ENCODE data around the gene ST13.
A peak's percentile ranks its signal among the peaks of the same experiment; 100 is the strongest.
"Not testable (repeated sequence)": the region's sequence is repeated elsewhere in the genome, so short reads cannot be mapped to it uniquely, and the experiment has no call there.

The ST13 gene

GRCh38 chr22:40857309-40857855, 943 bp upstream of the ST13 start:
- Mint-ChIP-seq H3K4me1 (ENCODE audit: low read depth) (peaks cover 36% of the 10 kb centered on the region), H3K4me3 (peak overlapping the region; percentile 95), H3K9me3 (no peaks in the 10 kb centered on the region), H3K36me3 (ENCODE audit: low read depth) (peaks cover 3% of the 10 kb centered on the region), H3K27ac (peak overlapping the region; percentile 100), H3K27me3 (ENCODE audit: low read depth) (no peaks in the 10 kb centered on the region)

DNA sequence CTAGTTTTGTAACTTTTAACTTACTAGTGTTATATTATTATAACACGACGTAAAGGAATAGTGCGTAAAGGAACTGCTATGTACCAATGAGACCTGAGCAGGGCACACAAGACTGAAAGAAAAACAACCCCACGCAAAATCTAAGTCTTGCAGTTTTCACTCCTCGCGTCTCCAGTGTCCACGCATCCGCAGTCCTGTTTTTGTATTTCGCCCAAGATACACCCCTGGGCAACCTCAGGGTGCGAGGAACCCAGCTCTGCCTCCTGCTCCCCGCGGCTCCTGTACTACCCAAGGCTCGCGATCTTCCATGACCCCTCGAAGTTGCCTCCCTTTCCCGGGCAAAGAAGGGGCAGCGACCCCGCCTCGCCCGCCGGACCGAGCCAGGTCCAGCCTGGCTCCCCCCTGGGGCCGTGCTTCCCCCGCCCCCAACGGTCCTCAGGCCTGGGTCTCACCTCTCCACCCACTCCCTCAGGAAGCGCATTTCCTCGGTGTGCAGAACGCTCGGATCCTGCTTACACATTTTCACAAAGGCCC, 393 bp downstream of the ST13 start:
- peaks cover 44% of the 10 kb centered on the region for H3K4me1 Mint-ChIP-seq (ENCODE audit: low read depth)
- H3K27ac Mint-ChIP-seq, result peak overlapping the region; percentile 100

DNA sequence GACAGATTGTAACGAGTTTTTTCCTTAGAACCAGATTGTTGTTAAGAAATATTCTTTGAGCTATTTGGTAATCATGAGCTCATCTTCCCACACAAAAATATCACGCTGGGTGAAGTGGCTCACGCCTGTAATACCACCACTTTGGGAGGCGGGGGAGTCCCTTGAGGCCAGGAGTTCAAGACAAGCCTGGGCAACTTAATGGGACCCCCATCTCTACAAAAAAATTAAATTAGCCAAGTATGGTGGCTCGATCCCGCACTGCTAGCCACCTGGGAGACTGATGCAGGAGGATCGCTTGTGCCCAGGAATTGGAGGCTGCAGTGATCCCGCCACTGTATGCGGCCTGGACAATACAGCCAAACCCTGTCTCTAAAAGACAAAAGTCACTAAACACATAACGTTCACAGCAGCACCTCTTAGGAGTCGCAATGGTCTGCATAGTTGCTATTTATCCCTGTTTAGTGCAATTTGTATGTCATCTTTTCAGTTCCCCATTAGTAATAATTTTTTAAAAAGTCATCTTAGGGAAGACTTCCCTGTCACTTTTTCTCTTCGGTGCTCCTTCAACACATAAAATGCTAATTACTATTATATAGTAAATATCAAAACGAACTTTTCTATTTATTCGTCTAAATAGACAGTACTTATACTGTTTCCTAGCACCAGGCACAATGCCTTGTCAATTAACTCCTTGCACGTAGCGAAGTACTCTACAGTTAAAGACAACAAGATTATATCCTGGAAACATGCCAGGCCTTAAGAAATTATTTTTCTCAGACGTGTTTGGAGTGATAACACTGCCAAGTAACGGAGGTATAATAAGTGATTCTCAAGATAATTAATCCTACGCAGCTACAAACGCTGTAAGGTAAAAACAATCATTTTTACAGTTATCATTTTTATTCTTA, 1.1 kb downstream of the ST13 start:
- H3K27me3 Mint-ChIP-seq (ENCODE audit: low read depth), result no peaks in the 10 kb centered on the region
- H3K4me3 Mint-ChIP-seq, result peak overlapping the region; percentile 95
- H3K27ac Mint-ChIP-seq, result peak overlapping the region; percentile 100
- H3K36me3 Mint-ChIP-seq (ENCODE audit: low read depth), result peaks cover 6% of the 10 kb centered on the region
- peaks cover 44% of the 10 kb centered on the region for H3K4me1 Mint-ChIP-seq (ENCODE audit: low read depth)
- no peaks in the 10 kb centered on the region for H3K9me3 Mint-ChIP-seq

More for the DNA sequence above, 393 bp downstream of the ST13 start:
- Mint-ChIP-seq H3K4me3 (peak overlapping the region; percentile 95), H3K9me3 (no peaks in the 10 kb centered on the region), H3K36me3 (ENCODE audit: low read depth) (peaks cover 6% of the 10 kb centered on the region), H3K27me3 (ENCODE audit: low read depth) (no peaks in the 10 kb centered on the region)

- Mint-ChIP-seq H3K4me1 (ENCODE audit: low read depth) (peaks cover 44% of the 10 kb centered on the region), H3K27me3 (ENCODE audit: low read depth) (no peaks in the 10 kb centered on the region), H3K36me3 (ENCODE audit: low read depth) (peaks cover 6% of the 10 kb centered on the region), H3K4me3 (peak overlapping the region; percentile 54), H3K9me3 (no peaks in the 10 kb centered on the region), H3K27ac (peak overlapping the region; percentile 57)
Measured at GRCh38 chr22:40853961-40854360, 2.5 kb downstream of the ST13 start.

- no peak overlapping the region for H3K27ac Mint-ChIP-seq
- H3K4me1 Mint-ChIP-seq (ENCODE audit: low read depth), result peaks cover 44% of the 10 kb centered on the region
- peaks cover 7% of the 10 kb centered on the region for H3K36me3 Mint-ChIP-seq (ENCODE audit: low read depth)
- H3K27me3 Mint-ChIP-seq (ENCODE audit: low read depth), result no peaks in the 10 kb centered on the region
- no peaks in the 10 kb centered on the region for H3K9me3 Mint-ChIP-seq
- peak overlapping the region; percentile 54 for H3K4me3 Mint-ChIP-seq
Measured at GRCh38 chr22:40853333-40853732, 3.1 kb downstream of the ST13 start.

DNA sequence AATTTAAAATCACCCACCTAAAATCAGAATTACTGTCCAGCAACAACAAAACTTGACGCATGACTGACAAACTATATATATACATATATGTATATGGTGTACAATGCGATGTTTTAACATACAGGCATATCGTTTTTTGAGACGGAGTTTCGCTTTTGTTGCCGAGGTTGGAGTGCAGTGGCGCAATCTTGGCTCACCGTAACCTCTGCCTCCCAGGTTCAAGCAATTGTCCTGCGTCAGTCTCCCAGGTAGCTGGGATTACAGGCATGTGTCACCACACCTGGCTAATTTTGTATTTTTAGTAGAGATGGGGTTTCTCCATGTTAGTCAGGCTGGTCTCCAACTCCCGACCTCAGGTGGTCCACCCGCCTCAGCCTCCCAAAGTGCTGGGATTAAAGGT, 10.6 kb downstream of the ST13 start:
- H3K4me3 Mint-ChIP-seq; H3K4me1 Mint-ChIP-seq (ENCODE audit: low read depth); H3K27ac Mint-ChIP-seq; H3K9me3 Mint-ChIP-seq; H3K27me3 Mint-ChIP-seq (ENCODE audit: low read depth): not testable (repeated sequence)
- peaks cover 31% of the 10 kb centered on the region for H3K36me3 Mint-ChIP-seq (ENCODE audit: low read depth)

DNA sequence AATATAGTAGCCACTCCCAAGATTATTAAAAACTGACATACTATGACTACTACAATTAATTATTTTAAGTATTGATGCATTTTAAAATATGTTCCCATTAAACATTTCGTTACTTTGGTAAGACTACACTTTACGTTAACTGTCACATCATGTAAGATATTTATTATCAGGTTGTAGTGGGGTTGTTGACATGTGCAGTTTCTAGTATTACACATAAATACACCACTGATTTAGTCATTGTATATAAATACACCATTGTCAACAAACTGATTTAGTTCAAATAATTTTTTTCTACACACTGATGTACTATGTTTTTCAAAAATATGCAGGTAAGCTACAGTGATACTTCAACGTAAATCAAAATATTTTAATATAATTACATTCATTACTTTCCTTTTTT, 11.5 kb downstream of the ST13 start:
- Mint-ChIP-seq H3K36me3 (ENCODE audit: low read depth) (peaks cover 38% of the 10 kb centered on the region), H3K27ac (no peak overlapping the region), H3K4me3 (no peak overlapping the region), H3K9me3 (no peaks in the 10 kb centered on the region), H3K27me3 (ENCODE audit: low read depth) (no peaks in the 10 kb centered on the region), H3K4me1 (ENCODE audit: low read depth) (peaks cover 6% of the 10 kb centered on the region)

- Mint-ChIP-seq H3K4me1 (ENCODE audit: low read depth) (peaks cover 9% of the 10 kb centered on the region), H3K36me3 (ENCODE audit: low read depth) (peaks cover 29% of the 10 kb centered on the region), H3K9me3 (no peaks in the 10 kb centered on the region), H3K4me3 (no peak overlapping the region), H3K27me3 (ENCODE audit: low read depth) (no peaks in the 10 kb centered on the region), H3K27ac (no peak overlapping the region)
Measured at GRCh38 chr22:40838486-40838885, 18.0 kb downstream of the ST13 start.

GRCh38 chr22:40834619-40835018, 21.8 kb downstream of the ST13 start:
- H3K27ac Mint-ChIP-seq, result no peak overlapping the region
- no peaks in the 10 kb centered on the region for H3K27me3 Mint-ChIP-seq (ENCODE audit: low read depth)
- no peak overlapping the region for H3K4me3 Mint-ChIP-seq
- peaks cover 9% of the 10 kb centered on the region for H3K4me1 Mint-ChIP-seq (ENCODE audit: low read depth)
- H3K36me3 Mint-ChIP-seq (ENCODE audit: low read depth), result peaks cover 28% of the 10 kb centered on the region
- H3K9me3 Mint-ChIP-seq, result no peaks in the 10 kb centered on the region

DNA sequence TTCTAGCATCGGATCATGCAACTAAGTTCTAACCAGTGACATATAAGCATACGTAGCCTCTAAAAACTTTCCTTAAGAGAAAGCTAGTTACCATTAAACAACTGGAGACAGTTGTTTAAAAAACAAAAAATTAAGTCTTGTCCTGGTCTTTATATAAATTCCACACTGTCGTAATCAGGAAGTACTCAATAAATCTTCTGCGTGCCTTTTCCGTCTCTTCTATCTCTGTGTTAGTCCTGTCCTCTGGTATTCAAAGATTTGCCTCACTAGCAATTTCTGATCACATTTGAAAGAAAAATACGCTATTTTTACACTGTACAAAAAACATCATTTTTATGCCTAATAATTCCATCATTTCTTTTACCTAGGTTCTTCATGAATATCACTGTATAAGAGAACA, 27.3 kb downstream of the ST13 start:
- H3K27ac Mint-ChIP-seq, result no peak overlapping the region
- peaks cover 24% of the 10 kb centered on the region for H3K36me3 Mint-ChIP-seq (ENCODE audit: low read depth)
- no peaks in the 10 kb centered on the region for H3K27me3 Mint-ChIP-seq (ENCODE audit: low read depth)
- H3K4me3 Mint-ChIP-seq, result no peak overlapping the region
- no peaks in the 10 kb centered on the region for H3K4me1 Mint-ChIP-seq (ENCODE audit: low read depth)
- H3K9me3 Mint-ChIP-seq, result no peaks in the 10 kb centered on the region

DNA sequence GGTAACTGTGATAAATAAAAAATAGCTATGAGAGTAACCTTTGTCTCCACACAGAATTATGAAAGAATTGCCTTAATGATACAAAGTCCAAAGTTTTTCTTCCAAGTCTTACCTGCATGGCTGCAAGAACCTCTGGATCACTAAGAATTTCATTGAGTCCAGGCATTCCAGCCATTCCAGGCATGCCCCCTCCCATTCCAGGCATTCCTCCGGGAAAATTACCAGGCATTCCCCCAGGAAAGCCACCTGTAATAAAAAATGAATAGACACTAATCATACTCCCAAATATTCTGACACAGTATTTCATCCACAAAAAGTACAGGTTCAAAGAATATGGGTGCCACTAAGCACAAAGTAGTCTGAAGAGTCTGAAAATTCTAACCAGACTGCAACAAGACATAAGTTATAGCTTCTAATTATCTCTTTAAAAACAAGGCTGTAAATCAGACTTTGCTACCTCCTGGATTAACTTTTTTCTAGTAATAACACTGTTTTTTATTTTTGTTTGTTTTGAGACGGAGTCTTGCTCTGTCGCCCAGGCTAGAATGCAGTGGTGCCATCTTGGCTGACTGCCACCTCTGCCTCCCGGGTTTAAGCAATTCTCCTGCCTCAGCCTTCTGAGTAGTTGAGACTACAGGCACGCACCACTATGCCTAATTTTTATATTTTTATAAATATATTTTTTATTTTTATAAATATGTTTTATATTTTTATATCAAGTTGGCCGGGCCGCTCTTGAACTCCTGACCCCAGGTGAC, 29.3 kb downstream of the ST13 start:
- peaks cover 17% of the 10 kb centered on the region for H3K36me3 Mint-ChIP-seq (ENCODE audit: low read depth)
- H3K4me3 Mint-ChIP-seq, result no peak overlapping the region

GRCh38 chr22:40826292-40826691, 30.1 kb downstream of the ST13 start:
- H3K27me3 Mint-ChIP-seq (ENCODE audit: low read depth); H3K4me3 Mint-ChIP-seq; H3K27ac Mint-ChIP-seq; H3K9me3 Mint-ChIP-seq; H3K4me1 Mint-ChIP-seq (ENCODE audit: low read depth): not testable (repeated sequence)
- peaks cover 16% of the 10 kb centered on the region for H3K36me3 Mint-ChIP-seq (ENCODE audit: low read depth)

More for the DNA sequence above, 29.3 kb downstream of the ST13 start:
- no peaks in the 10 kb centered on the region for H3K9me3 Mint-ChIP-seq
- H3K4me1 Mint-ChIP-seq (ENCODE audit: low read depth), result no peaks in the 10 kb centered on the region
- H3K27ac Mint-ChIP-seq, result no peak overlapping the region
- no peaks in the 10 kb centered on the region for H3K27me3 Mint-ChIP-seq (ENCODE audit: low read depth)

DNA sequence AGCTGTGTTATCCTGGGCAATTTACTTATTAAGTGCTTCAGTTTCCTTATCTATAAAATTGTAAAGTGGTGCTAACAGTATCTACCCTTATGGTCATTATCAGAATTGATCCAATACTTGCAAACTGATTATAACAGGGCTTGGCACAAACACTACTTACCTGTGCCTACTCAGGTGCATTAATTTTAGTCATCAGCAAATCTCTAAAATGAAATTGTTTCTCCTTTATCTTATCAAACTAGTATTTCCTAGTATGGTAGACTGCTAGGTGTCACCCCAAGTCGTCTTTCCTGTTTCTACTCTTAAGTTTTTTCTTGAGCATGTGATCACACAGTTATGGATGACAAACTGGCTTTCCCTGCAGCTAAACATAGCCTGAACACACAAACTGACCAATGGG, 33.0 kb downstream of the ST13 start:
- H3K27ac Mint-ChIP-seq, result no peak overlapping the region
- H3K4me3 Mint-ChIP-seq, result no peak overlapping the region
- no peaks in the 10 kb centered on the region for H3K27me3 Mint-ChIP-seq (ENCODE audit: low read depth)
- peaks cover 8% of the 10 kb centered on the region for H3K36me3 Mint-ChIP-seq (ENCODE audit: low read depth)
- H3K9me3 Mint-ChIP-seq, result no peaks in the 10 kb centered on the region
- H3K4me1 Mint-ChIP-seq (ENCODE audit: low read depth), result peaks cover 8% of the 10 kb centered on the region

DNA sequence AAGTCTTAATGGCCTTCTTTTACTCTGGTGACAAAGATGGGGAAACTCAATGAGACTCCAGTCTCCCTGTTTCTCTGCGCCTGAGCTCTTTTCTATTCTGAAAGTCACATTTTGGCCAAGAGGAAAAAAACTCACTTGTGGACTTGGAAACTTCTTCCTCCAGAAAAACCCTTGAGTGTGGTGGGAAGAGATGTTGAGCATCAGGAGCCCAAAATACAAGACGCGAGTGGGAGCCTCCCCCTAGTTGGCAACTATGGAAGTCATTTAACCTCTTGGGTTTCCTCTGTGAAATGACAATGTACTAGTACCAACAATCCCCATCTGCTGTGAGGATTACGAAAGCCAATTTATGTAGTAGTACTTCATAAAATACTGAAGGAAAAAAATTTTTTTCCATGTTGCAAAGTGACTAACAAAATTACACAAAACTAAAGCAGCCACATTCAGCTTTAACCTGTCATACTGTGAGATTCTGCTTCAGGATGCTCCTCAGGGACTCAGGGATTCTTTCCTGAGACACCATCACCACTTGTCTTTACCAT, 36.8 kb downstream of the ST13 start:
- H3K4me3 Mint-ChIP-seq, result peak overlapping the region; percentile 85
- peaks cover 26% of the 10 kb centered on the region for H3K4me1 Mint-ChIP-seq (ENCODE audit: low read depth)
- peak overlapping the region; percentile 63 for H3K27ac Mint-ChIP-seq
- H3K27me3 Mint-ChIP-seq (ENCODE audit: low read depth), result no peaks in the 10 kb centered on the region
- no peaks in the 10 kb centered on the region for H3K9me3 Mint-ChIP-seq
- H3K36me3 Mint-ChIP-seq (ENCODE audit: low read depth), result peaks cover 7% of the 10 kb centered on the region

All from T-helper 1 cell treated with Interleukin-12 subunit alpha and Interleukin-12 subunit beta and Interleukin-4 antibody, amounts not matched to agents 30 μg/mL and 1 μg/mL, for 36 hours (primary cell).